ENCODE data around the gene UBALD2. TPM values are rescaled to one million over a fixed set of nuclear protein-coding genes. Genes with fewer than 3 reads are reported as not detected.

The UBALD2 gene
- polyA plus RNA-seq, 1 of the 3 experiments (the other 2 are of a cell fraction), result 27.0 TPM

GRCh38 chr17:76297436-76297835 is 32.3 kb downstream of the UBALD2 start:
- Histone ChIP-seq H3K9me2 (no peaks in the 10 kb centered on the region), H3K4me2 (no peak overlapping the region), H3K36me3 (replicated peaks in 1 of 2; ENCODE audit: control insufficient read depth in 1 of 2, insufficient read depth in 2 of 2, low read length in 1 of 2) (peaks cover 0 to 3% of the 10 kb centered on the region in 2 experiments), H2AFZ (ENCODE audit: low read depth) (no peak overlapping the region), H3K27ac (ENCODE audit: low read depth in 2 of 2, low read length in 1 of 2) (no peak overlapping the region), H3K4me1 (ENCODE audit: control insufficient read depth in 1 of 2, insufficient read depth in 2 of 2, low read depth in 1 of 2, low read length in 1 of 2) (no peaks in the 10 kb centered on the region), H3K79me2 (ENCODE audit: insufficient read depth) (no peaks in the 10 kb centered on the region), H3K9me3 (no peaks in the 10 kb centered on the region), H3K9ac (no peak overlapping the region), H3F3A (replicated peaks; ENCODE audit: insufficient read depth) (peaks cover 7% of the 10 kb centered on the region), H3K27me3 (ENCODE audit: insufficient read depth) (no peaks in the 10 kb centered on the region), H3K4me3 (ENCODE audit: low read depth in 2 of 2, low read length in 1 of 2) (no peak overlapping the region), H4K20me1 (ENCODE audit: insufficient read depth) (no peaks in the 10 kb centered on the region)
- CTCF ChIA-PET, result interaction anchor here (0.8 to 15.8 kb wide), 8 partner anchors 10 to 283 kb away, joined by 4 to 348 read pairs (median 12); partner anchors contain the start of gene SPHK1
- POLR2A ChIA-PET, result no interaction called here
- TF ChIP-seq GABPA (IDR thresholded peaks at IDR 0.05; ENCODE audit: low read depth) (no peak), MXI1 (IDR thresholded peaks at IDR 0.05; ENCODE audit: low read depth, low read length) (no peak), JUND (IDR thresholded peaks at IDR 0.05) (no peak), PBX3 (IDR thresholded peaks at IDR 0.05) (no peak), ZBTB33 (IDR thresholded peaks at IDR 0.05; ENCODE audit: borderline replicate concordance, low read depth) (no peak), GATA2 (CRISPR knock-in tag; IDR thresholded peaks at IDR 0.05) (no peak), RCOR1 (IDR thresholded peaks at IDR 0.05; ENCODE audit: low read length) (no peak), TEAD4 (IDR thresholded peaks at IDR 0.05; ENCODE audit: borderline replicate concordance, insufficient read depth) (no peak), USF1 (IDR thresholded peaks at IDR 0.05; ENCODE audit: borderline replicate concordance, low read depth) (no peak), EP300 (IDR thresholded peaks at IDR 0.05; ENCODE audit: borderline replicate concordance in 1 of 2, low read depth in 1 of 2, low read length in 1 of 2) (no peak), MEF2A (IDR thresholded peaks at IDR 0.05; ENCODE audit: borderline replicate concordance, low read depth) (no peak), RFX5 (IDR thresholded peaks at IDR 0.05; ENCODE audit: low read length) (no peak), TAF1 (IDR thresholded peaks at IDR 0.05; ENCODE audit: borderline replicate concordance, low read depth, low read length) (no peak), CHD2 (IDR thresholded peaks at IDR 0.05; ENCODE audit: low read length, partially characterized antibody) (no peak), FOXM1 (IDR thresholded peaks at IDR 0.05; ENCODE audit: low read depth) (no peak), POLR2AphosphoS5 (IDR thresholded peaks at IDR 0.05; ENCODE audit: low read depth, low read length) (no peak), SMC3 (IDR thresholded peaks at IDR 0.05; ENCODE audit: low read depth, low read length) (no peak), REST (IDR thresholded peaks at IDR 0.05; ENCODE audit: low read depth, low read length) (no peak)
- DNase-seq, result no peak
- 94% methylated on average over 3 of the region's 3 CpGs for WGBS (ENCODE audit: low lambda C conversion rate)
